ENCODE data around the gene VASH2. TPM values are rescaled to one million over a fixed set of nuclear protein-coding genes. Genes with fewer than 3 reads are reported as not detected.

VASH2 gene
- 1.2 and 3.0 TPM in 2 replicates for total RNA-seq

GRCh38 chr1:212950243-212951125 is at the start of gene VASH2:
VASH2 (plus strand) TSS chr1:212950541; CDS start chr1:212951543, 1,002 bp downstream.

GRCh38 chr1:213015099-213016050 is 65.0 kb downstream of the VASH2 start, which contains the start of gene ANGEL2:
ANGEL2 (minus strand) TSS chr1:213015867; CDS start chr1:213015671, 196 bp downstream.

Other genes starting within 250 kb of the VASH2 start
- 22.3 and 22.9 TPM in 2 replicates for gene NSL1, start 158.8 kb upstream of the VASH2 start, total RNA-seq
- gene TATDN3, start 158.6 kb upstream of the VASH2 start, total RNA-seq, result 16.8 and 20.1 TPM in 2 replicates
- gene SPATA45, start 102.9 kb upstream of the VASH2 start, total RNA-seq, result 0.28 TPM in 1 of 2 replicates, not detected in the other
- gene FLVCR1, start 92.3 kb upstream of the VASH2 start, total RNA-seq, result 7.3 and 8.2 TPM in 2 replicates
- gene ANGEL2, start 65.3 kb downstream of the VASH2 start, total RNA-seq, result 41.8 and 43.8 TPM in 2 replicates
- 27.3 and 28.8 TPM in 2 replicates for gene RPS6KC1, start 100.7 kb downstream of the VASH2 start, total RNA-seq